ENCODE measurements around the gene OOSP1. TPM values are rescaled to one million over a fixed set of nuclear protein-coding genes. Genes with fewer than 3 reads are reported as not detected.
A peak's percentile ranks its signal among the peaks of the same experiment; 100 is the strongest.

The OOSP1 gene
- total and polyA plus RNA-seq, 10 donors: not detected

GRCh38 chr11:59918480-59918879, 19.8 kb upstream of the OOSP1 start:
- Histone ChIP-seq H3K9me3 (peaks cover 2 to 41% (median 28%) of the 10 kb centered on the region in 8 donors), H3K27ac (no peak overlapping the region), H3K27me3 (replicated peaks in 1 of 7) (no peaks in the 10 kb centered on the region), H3K4me3 (no peak overlapping the region), H3K36me3 (no peaks in the 10 kb centered on the region), H3K4me1 (no peaks in the 10 kb centered on the region)
- DNase-seq: no peak
- 85 to 92% (median 89%) methylated on average over 2 of the region's 2 CpGs for WGBS, 5 donors
- intact Hi-C loops (cut with DNase I; ENCODE audit: low total_unique reads): no loop called here
- TF ChIP-seq POLR2AphosphoS5 (IDR thresholded peaks at IDR 0.05) (no peak), CTCF (IDR thresholded peaks at IDR 0.05 in 8 of 11, conservative IDR thresholded peaks at IDR 0.05 in 3 of 11) (no peak)

- Histone ChIP-seq H3K4me3 (no peak overlapping the region), H3K9me3 (peaks cover 6 to 47% (median 34%) of the 10 kb centered on the region in 8 donors), H3K27me3 (replicated peaks in 1 of 7) (no peaks in the 10 kb centered on the region), H3K4me1 (no peaks in the 10 kb centered on the region), H3K36me3 (no peaks in the 10 kb centered on the region), H3K27ac (no peak overlapping the region)
- TF ChIP-seq CTCF (IDR thresholded peaks at IDR 0.05 in 8 of 11, conservative IDR thresholded peaks at IDR 0.05 in 3 of 11) (peak in 5 of 11 experiments; percentile 8 to 43 (median 30)), POLR2A (IDR thresholded peaks at IDR 0.05) (no peak)
- WGBS, 5 donors: 68 to 82% (median 72%) methylated on average over 3 of the region's 3 CpGs
- intact Hi-C loops (cut with DNase I; ENCODE audit: low total_unique reads): no loop called here
- DNase-seq: no peak
Observed at GRCh38 chr11:59918987-59919589, 19.1 kb upstream of the OOSP1 start.

GRCh38 chr11:59923813-59924212, 14.4 kb upstream of the OOSP1 start:
- no peak overlapping the region for H3K4me3 ChIP-seq
- DNase-seq: no peak
- no peaks in the 10 kb centered on the region for H3K4me1 ChIP-seq
- H3K27ac ChIP-seq: no peak overlapping the region
- no peaks in the 10 kb centered on the region for H3K27me3 ChIP-seq (replicated peaks in 1 of 7)
- H3K36me3 ChIP-seq: no peaks in the 10 kb centered on the region
- WGBS, 5 donors: 92 to 97% (median 95%) methylated on average over 6 of the region's 6 CpGs
- intact Hi-C loops (cut with DNase I; ENCODE audit: low total_unique reads): no loop called here
- no peak for TF ChIP-seq CTCF (IDR thresholded peaks at IDR 0.05 in 8 of 11, conservative IDR thresholded peaks at IDR 0.05 in 3 of 11)
- no peak for TF ChIP-seq POLR2AphosphoS5 (IDR thresholded peaks at IDR 0.05)
- TF ChIP-seq POLR2A (IDR thresholded peaks at IDR 0.05): no peak
- peaks cover 10 to 88% (median 78%) of the 10 kb centered on the region in 8 donors for H3K9me3 ChIP-seq

- 59 to 87% (median 80%) methylated on average over 1 of the region's 1 CpG; no CpG with 5 or more reads in 1 of the 5 donors for WGBS, 5 donors
- H3K9me3 ChIP-seq: peaks cover 0 to 60% (median 49%) of the 10 kb centered on the region in 8 donors
- H3K4me1 ChIP-seq: no peaks in the 10 kb centered on the region
- H3K36me3 ChIP-seq: no peaks in the 10 kb centered on the region
- no peak for TF ChIP-seq POLR2A (IDR thresholded peaks at IDR 0.05)
- TF ChIP-seq POLR2AphosphoS5 (IDR thresholded peaks at IDR 0.05): no peak
- TF ChIP-seq CTCF (IDR thresholded peaks at IDR 0.05 in 8 of 11, conservative IDR thresholded peaks at IDR 0.05 in 3 of 11): no peak
- H3K4me3 ChIP-seq: no peak overlapping the region
- H3K27me3 ChIP-seq (replicated peaks in 1 of 7): no peaks in the 10 kb centered on the region
- no peak for DNase-seq
- intact Hi-C loops (cut with DNase I; ENCODE audit: low total_unique reads): no loop called here
- H3K27ac ChIP-seq: no peak overlapping the region
Observed at GRCh38 chr11:59931688-59932087, 6.5 kb upstream of the OOSP1 start.
